Measurements from ENCODE around the gene EPN1. TPM values are rescaled to one million over a fixed set of nuclear protein-coding genes. Genes with fewer than 3 reads are reported as not detected.

Gene EPN1
- total RNA-seq, 1 donor from 2014 or later = 155 TPM

GRCh38 chr19:55694656-55695491 is 19.8 kb downstream of the EPN1 start:
- H3K27me3 ChIP-seq (ENCODE audit: control insufficient read depth, insufficient read depth, low read length) = no peaks in the 10 kb centered on the region
- H3K4me3 ChIP-seq (ENCODE audit: low read depth, low read length) = no peak overlapping the region
- no peak for TF ChIP-seq CTCF (IDR thresholded peaks at IDR 0.05; ENCODE audit: insufficient read depth, low read length, poor library complexity, severe bottlenecking)
- no peak for DNase-seq (ENCODE audit: low read depth)
- H3K36me3 ChIP-seq (ENCODE audit: control insufficient read depth, insufficient read depth, low read length) = peaks cover 1% of the 10 kb centered on the region

DNA sequence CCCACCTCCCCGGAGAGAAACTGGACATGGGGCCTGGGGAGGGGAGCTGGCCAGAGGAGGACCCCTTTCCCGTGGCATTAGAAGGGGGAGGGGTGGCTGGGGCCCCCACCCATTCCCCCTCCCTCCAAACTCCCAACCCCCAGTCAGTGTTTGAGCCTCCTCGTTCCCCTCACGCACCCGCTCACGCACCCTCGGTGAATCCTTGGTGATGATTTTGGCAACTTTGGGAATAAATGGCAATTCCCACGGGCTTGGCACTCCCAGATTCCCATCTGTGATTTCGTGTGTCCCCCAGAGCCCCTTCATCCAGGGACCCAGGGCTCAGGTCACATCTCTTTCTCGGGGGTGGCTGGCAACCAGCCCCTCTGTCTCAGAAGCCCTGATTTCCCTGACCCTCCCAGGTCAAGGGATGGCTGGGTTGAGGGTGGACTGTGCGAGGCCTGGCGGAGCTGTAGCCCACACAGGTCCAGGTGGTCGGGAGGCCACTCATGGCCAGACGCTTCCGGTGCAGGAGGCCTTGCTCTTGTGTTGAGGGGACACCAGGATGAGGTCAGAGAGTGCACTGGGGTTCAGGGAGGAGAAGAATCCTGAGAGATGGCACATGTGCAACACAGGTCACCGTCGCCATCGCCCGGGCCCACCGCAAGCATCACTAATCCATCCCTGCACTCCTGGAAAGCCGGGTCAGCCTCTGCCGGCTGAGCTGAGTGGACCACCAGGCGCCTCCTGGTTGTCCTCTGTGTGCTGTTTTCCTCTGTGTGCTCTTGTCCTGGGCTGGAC is 20.7 kb downstream of the EPN1 start:
- Histone ChIP-seq H3K4me3 (ENCODE audit: low read depth, low read length) (no peak overlapping the region), H3K36me3 (ENCODE audit: control insufficient read depth, insufficient read depth, low read length) (no peaks in the 10 kb centered on the region), H3K27me3 (ENCODE audit: control insufficient read depth, insufficient read depth, low read length) (no peaks in the 10 kb centered on the region)
- no peak for DNase-seq (ENCODE audit: low read depth)
- TF ChIP-seq CTCF (IDR thresholded peaks at IDR 0.05; ENCODE audit: insufficient read depth, low read length, poor library complexity, severe bottlenecking) = no peak

- TF ChIP-seq CTCF (IDR thresholded peaks at IDR 0.05; ENCODE audit: insufficient read depth, low read length, poor library complexity, severe bottlenecking) = no peak
- no peak for DNase-seq (ENCODE audit: low read depth)
- Histone ChIP-seq H3K27me3 (ENCODE audit: control insufficient read depth, insufficient read depth, low read length) (no peaks in the 10 kb centered on the region), H3K36me3 (ENCODE audit: control insufficient read depth, insufficient read depth, low read length) (no peaks in the 10 kb centered on the region), H3K4me3 (ENCODE audit: low read depth, low read length) (no peak overlapping the region)
Observed at GRCh38 chr19:55696301-55697068, 21.5 kb downstream of the EPN1 start.

- no peak for TF ChIP-seq CTCF (IDR thresholded peaks at IDR 0.05; ENCODE audit: insufficient read depth, low read length, poor library complexity, severe bottlenecking)
- H3K36me3 ChIP-seq (ENCODE audit: control insufficient read depth, insufficient read depth, low read length) = no peaks in the 10 kb centered on the region
Observed at GRCh38 chr19:55697069-55697440, 22.0 kb downstream of the EPN1 start.

DNA sequence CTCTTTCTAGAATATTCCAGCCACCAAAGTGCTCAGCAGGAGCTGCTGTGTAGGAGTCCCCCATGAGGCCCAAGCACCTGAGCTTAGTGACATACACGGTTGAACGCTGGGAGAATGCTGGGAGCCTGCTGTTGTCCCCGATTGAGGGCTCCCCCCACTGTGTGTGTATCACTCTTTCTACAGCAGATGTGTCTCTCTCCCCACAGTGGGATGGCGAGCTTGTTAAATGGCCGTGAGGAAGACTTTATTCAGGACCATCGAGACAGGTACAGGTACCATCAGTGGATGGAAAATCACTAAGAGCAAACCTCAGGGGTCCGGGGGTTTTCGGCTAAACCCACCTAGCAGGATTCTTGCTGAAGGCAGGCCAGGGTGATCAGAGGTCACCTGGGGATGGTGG is 22.7 kb downstream of the EPN1 start:
- no peak overlapping the region for H3K4me3 ChIP-seq (ENCODE audit: low read depth, low read length)
- TF ChIP-seq CTCF (IDR thresholded peaks at IDR 0.05; ENCODE audit: insufficient read depth, low read length, poor library complexity, severe bottlenecking) = no peak
- H3K27me3 ChIP-seq (ENCODE audit: control insufficient read depth, insufficient read depth, low read length) = no peaks in the 10 kb centered on the region
- no peak for DNase-seq (ENCODE audit: low read depth)
- no peaks in the 10 kb centered on the region for H3K36me3 ChIP-seq (ENCODE audit: control insufficient read depth, insufficient read depth, low read length)

More at GRCh38 chr19:55697069-55697440, 22.0 kb downstream of the EPN1 start:
- DNase-seq (ENCODE audit: low read depth) = no peak
- Histone ChIP-seq H3K27me3 (ENCODE audit: control insufficient read depth, insufficient read depth, low read length) (no peaks in the 10 kb centered on the region), H3K4me3 (ENCODE audit: low read depth, low read length) (no peak overlapping the region)
